Memory B cell (primary cell): ENCODE results near the gene TECR.

Experiments
- ATAC-seq: fragments of 150-1000 bp; cut with Tn5 transposase; 2 replicates; pipeline ENCODE4 v1.10.0; 2021; ENCODE audit warnings: low read depth, mild to moderate bottlenecking, moderate library complexity
- DNase-seq, 2 donors: peaks; one replicate each; pipeline ENCODE4 v3.0.0; 2022; ENCODE audit warnings: low spot score in 2 of 2
- H3K27ac Mint-ChIP-seq: one replicate; pipeline ENCODE4 v1.8.0; 2022; ENCODE audit warnings: mild to moderate bottlenecking, moderate library complexity, mixed read lengths
- H3K27me3 Mint-ChIP-seq: one replicate; pipeline ENCODE4 v1.8.0; 2022; ENCODE audit warnings: mixed read lengths
- H3K36me3 Mint-ChIP-seq: one replicate; pipeline ENCODE4 v1.8.0; 2022; ENCODE audit warnings: mild to moderate bottlenecking, mixed read lengths
- H3K4me1 Mint-ChIP-seq: one replicate; pipeline ENCODE4 v1.8.0; 2022; ENCODE audit warnings: mixed read lengths
- H3K4me3 Mint-ChIP-seq: one replicate; pipeline ENCODE4 v1.8.0; 2022; ENCODE audit warnings: mild to moderate bottlenecking, moderate library complexity, mixed read lengths
- H3K9me3 Mint-ChIP-seq: one replicate; pipeline ENCODE4 v1.8.0; 2022; ENCODE audit warnings: mixed read lengths

Gene TECR

GRCh38 chr19:14529254-14530004 lies at the start of gene TECR:
Gene TECR, plus strand, starts transcription at chr19:14529594. Its CDS starts 103 bp downstream, at chr19:14529697.
- H3K4me3 Mint-ChIP-seq = peak within 1 kb of the TSS; percentile 90
- H3K27me3 Mint-ChIP-seq = no peaks in the 10 kb centered on the region
- H3K27ac Mint-ChIP-seq = peak within 1 kb of the TSS; percentile 89
- ATAC-seq = peak; percentile 90
- H3K36me3 Mint-ChIP-seq = no peaks in the 10 kb centered on the region
- DNase-seq = peak; percentile 98 to 99
- no peaks in the 10 kb centered on the region for H3K9me3 Mint-ChIP-seq
- peaks cover 13% of the 10 kb centered on the region for H3K4me1 Mint-ChIP-seq

GRCh38 chr19:14479975-14480699 lies 49.3 kb upstream of the TECR start:
- Mint-ChIP-seq H3K27ac (no peak overlapping the region), H3K27me3 (peaks cover 11% of the 10 kb centered on the region), H3K4me1 (peaks cover 7% of the 10 kb centered on the region), H3K36me3 (peaks cover 5% of the 10 kb centered on the region), H3K9me3 (no peaks in the 10 kb centered on the region), H3K4me3 (no peak overlapping the region)
- DNase-seq (peak; percentile 69 to 83), ATAC-seq (peak; percentile 78)

- peaks cover 7% of the 10 kb centered on the region for H3K4me1 Mint-ChIP-seq
- ATAC-seq (no peak), DNase-seq (no peak)
- H3K27me3 Mint-ChIP-seq = peaks cover 11% of the 10 kb centered on the region
- no peak overlapping the region for H3K27ac Mint-ChIP-seq
- peaks cover 5% of the 10 kb centered on the region for H3K36me3 Mint-ChIP-seq
- H3K9me3 Mint-ChIP-seq = no peaks in the 10 kb centered on the region
- H3K4me3 Mint-ChIP-seq = no peak overlapping the region
Observed at GRCh38 chr19:14480700-14481079, 48.7 kb upstream of the TECR start.

- Mint-ChIP-seq H3K9me3 (no peaks in the 10 kb centered on the region), H3K36me3 (peaks cover 5% of the 10 kb centered on the region), H3K27me3 (no peaks in the 10 kb centered on the region), H3K4me3 (no peak overlapping the region), H3K4me1 (no peaks in the 10 kb centered on the region), H3K27ac (no peak overlapping the region)
- no peak for DNase-seq
- ATAC-seq = no peak
Observed at GRCh38 chr19:14482172-14482941, 47.0 kb upstream of the TECR start.

- H3K36me3 Mint-ChIP-seq = peaks cover 9% of the 10 kb centered on the region
- no peaks in the 10 kb centered on the region for H3K27me3 Mint-ChIP-seq
- no peak for ATAC-seq
- H3K27ac Mint-ChIP-seq = no peak overlapping the region
- H3K9me3 Mint-ChIP-seq = no peaks in the 10 kb centered on the region
- H3K4me1 Mint-ChIP-seq = no peaks in the 10 kb centered on the region
- no peak for DNase-seq
- H3K4me3 Mint-ChIP-seq = no peak overlapping the region
Observed at GRCh38 chr19:14487370-14488125, 41.8 kb upstream of the TECR start.

GRCh38 chr19:14492756-14493337 lies 36.5 kb upstream of the TECR start:
- Mint-ChIP-seq H3K4me1 (peaks cover 12% of the 10 kb centered on the region), H3K4me3 (no peak overlapping the region), H3K27me3 (no peaks in the 10 kb centered on the region), H3K9me3 (no peaks in the 10 kb centered on the region), H3K27ac (no peak overlapping the region), H3K36me3 (peaks cover 13% of the 10 kb centered on the region)
- no peak for ATAC-seq
- DNase-seq = no peak

- no peak overlapping the region for H3K27ac Mint-ChIP-seq
- peaks cover 12% of the 10 kb centered on the region for H3K4me1 Mint-ChIP-seq
Observed at GRCh38 chr19:14494411-14494810, 35.0 kb upstream of the TECR start.

GRCh38 chr19:14494910-14495671 lies 34.3 kb upstream of the TECR start:
- DNase-seq (no peak), ATAC-seq (no peak)
- H3K36me3 Mint-ChIP-seq = peaks cover 8% of the 10 kb centered on the region
- no peaks in the 10 kb centered on the region for H3K9me3 Mint-ChIP-seq
- no peaks in the 10 kb centered on the region for H3K27me3 Mint-ChIP-seq
- H3K27ac Mint-ChIP-seq = no peak overlapping the region
- H3K4me1 Mint-ChIP-seq = peaks cover 12% of the 10 kb centered on the region
- H3K4me3 Mint-ChIP-seq = peak overlapping the region; percentile 78

More at GRCh38 chr19:14494411-14494810, 35.0 kb upstream of the TECR start:
- DNase-seq = no peak
- Mint-ChIP-seq H3K9me3 (no peaks in the 10 kb centered on the region), H3K4me3 (peak overlapping the region; percentile 28), H3K36me3 (peaks cover 11% of the 10 kb centered on the region), H3K27me3 (no peaks in the 10 kb centered on the region)
- no peak for ATAC-seq

- Mint-ChIP-seq H3K9me3 (no peaks in the 10 kb centered on the region), H3K4me1 (peaks cover 12% of the 10 kb centered on the region), H3K36me3 (peaks cover 8% of the 10 kb centered on the region), H3K4me3 (peak overlapping the region; percentile 80), H3K27me3 (no peaks in the 10 kb centered on the region), H3K27ac (no peak overlapping the region)
- ATAC-seq = no peak
- no peak for DNase-seq
Observed at GRCh38 chr19:14495672-14496028, 33.7 kb upstream of the TECR start.

- peaks cover 12% of the 10 kb centered on the region for H3K4me1 Mint-ChIP-seq
- ATAC-seq = peak; percentile 88
- H3K27me3 Mint-ChIP-seq = no peaks in the 10 kb centered on the region
- no peak within 1 kb of the TSS for H3K27ac Mint-ChIP-seq
- H3K4me3 Mint-ChIP-seq = peak within 1 kb of the TSS; percentile 80
- peak; percentile 73 to 88 for DNase-seq
- H3K9me3 Mint-ChIP-seq = no peaks in the 10 kb centered on the region
- H3K36me3 Mint-ChIP-seq = peaks cover 8% of the 10 kb centered on the region
Observed at GRCh38 chr19:14496029-14496833, 33.2 kb upstream of the TECR start, which contains the start of gene GIPC1. Gene GIPC1, minus strand, starts transcription at chr19:14496127. Its CDS starts 13,151 bp downstream, at chr19:14482976.

GRCh38 chr19:14496834-14497227 lies 32.6 kb upstream of the TECR start:
- Mint-ChIP-seq H3K27me3 (no peaks in the 10 kb centered on the region), H3K27ac (no peak overlapping the region), H3K36me3 (peaks cover 5% of the 10 kb centered on the region), H3K4me3 (peak overlapping the region; percentile 80), H3K9me3 (no peaks in the 10 kb centered on the region), H3K4me1 (peaks cover 12% of the 10 kb centered on the region)
- no peak for DNase-seq
- ATAC-seq = no peak

- Mint-ChIP-seq H3K27me3 (no peaks in the 10 kb centered on the region), H3K27ac (no peak overlapping the region), H3K4me3 (peak overlapping the region; percentile 80), H3K9me3 (no peaks in the 10 kb centered on the region), H3K36me3 (peaks cover 5% of the 10 kb centered on the region), H3K4me1 (peaks cover 12% of the 10 kb centered on the region)
- DNase-seq (no peak), ATAC-seq (no peak)
Observed at GRCh38 chr19:14497228-14497921, 32.0 kb upstream of the TECR start.
